ENCODE data around the gene SULT2B1.
A peak's percentile ranks its signal among the peaks of the same experiment; 100 is the strongest.
"Not testable (repeated sequence)": the region's sequence is repeated elsewhere in the genome, so short reads cannot be mapped to it uniquely, and the experiment has no call there.

SULT2B1 gene

GRCh38 chr19:48558018-48558684 lies 6.2 kb downstream of the SULT2B1 start:
- peak; percentile 90 for DNase-seq (ENCODE audit: low read depth)

GRCh38 chr19:48560095-48560530 lies 8.1 kb downstream of the SULT2B1 start:
- peak; percentile 26 for DNase-seq (ENCODE audit: low read depth)

- DNase-seq (ENCODE audit: low read depth), result no peak
These were observed 9.4 kb downstream of the SULT2B1 start for GRCh38 chr19:48561412-48561811.

GRCh38 chr19:48565090-48565489 lies 13.1 kb downstream of the SULT2B1 start:
- peak; percentile 82 for DNase-seq (ENCODE audit: low read depth)

- peak; percentile 93 for DNase-seq (ENCODE audit: low read depth)
These were observed 16.4 kb downstream of the SULT2B1 start for GRCh38 chr19:48568345-48568886.

- no peak for DNase-seq (ENCODE audit: low read depth)
These were observed 17.8 kb downstream of the SULT2B1 start for GRCh38 chr19:48569814-48570213.

GRCh38 chr19:48571378-48572162 lies 19.6 kb downstream of the SULT2B1 start:
- DNase-seq (ENCODE audit: low read depth), result no peak

- no peak for DNase-seq (ENCODE audit: low read depth)
These were observed 21.2 kb downstream of the SULT2B1 start for GRCh38 chr19:48573163-48573505.

GRCh38 chr19:48575931-48576622 lies 24.1 kb downstream of the SULT2B1 start:
- DNase-seq (ENCODE audit: low read depth), result no peak

- DNase-seq (ENCODE audit: low read depth), result not testable (repeated sequence)
These were observed 25.9 kb downstream of the SULT2B1 start for GRCh38 chr19:48577908-48578307.

GRCh38 chr19:48578891-48579290 lies 26.9 kb downstream of the SULT2B1 start:
- DNase-seq (ENCODE audit: low read depth), result no peak

- DNase-seq (ENCODE audit: low read depth), result no peak
These were observed 30.2 kb downstream of the SULT2B1 start for GRCh38 chr19:48582168-48582567.

GRCh38 chr19:48587387-48587786 lies 35.4 kb downstream of the SULT2B1 start:
- DNase-seq (ENCODE audit: low read depth), result no peak

GRCh38 chr19:48588670-48589401 lies 36.9 kb downstream of the SULT2B1 start:
- DNase-seq (ENCODE audit: low read depth), result peak; percentile 90

GRCh38 chr19:48591021-48591420 lies 39.0 kb downstream of the SULT2B1 start:
- peak; percentile 58 for DNase-seq (ENCODE audit: low read depth)

GRCh38 chr19:48595171-48595570 lies 43.2 kb downstream of the SULT2B1 start:
- no peak for DNase-seq (ENCODE audit: low read depth)

GRCh38 chr19:48595833-48596232 lies 43.9 kb downstream of the SULT2B1 start:
- DNase-seq (ENCODE audit: low read depth), result no peak

- no peak for DNase-seq (ENCODE audit: low read depth)
These were observed 44.3 kb downstream of the SULT2B1 start for GRCh38 chr19:48596237-48596636.

- DNase-seq (ENCODE audit: low read depth), result no peak
These were observed 44.9 kb downstream of the SULT2B1 start for GRCh38 chr19:48596679-48597465.

GRCh38 chr19:48598996-48599700 lies 47.2 kb downstream of the SULT2B1 start:
- no peak for DNase-seq (ENCODE audit: low read depth)
